Measurements from ENCODE around the gene KAT6B. TPM values are rescaled to one million over a fixed set of nuclear protein-coding genes. Genes with fewer than 3 reads are reported as not detected.

Gene KAT6B
- total and polyA plus RNA-seq, 10 of the 15 experiments (the other 5 are each of a cell fraction or from before 2014, with no cell fraction given), result 2.7 to 22.6 (median 15.7) TPM

DNA sequence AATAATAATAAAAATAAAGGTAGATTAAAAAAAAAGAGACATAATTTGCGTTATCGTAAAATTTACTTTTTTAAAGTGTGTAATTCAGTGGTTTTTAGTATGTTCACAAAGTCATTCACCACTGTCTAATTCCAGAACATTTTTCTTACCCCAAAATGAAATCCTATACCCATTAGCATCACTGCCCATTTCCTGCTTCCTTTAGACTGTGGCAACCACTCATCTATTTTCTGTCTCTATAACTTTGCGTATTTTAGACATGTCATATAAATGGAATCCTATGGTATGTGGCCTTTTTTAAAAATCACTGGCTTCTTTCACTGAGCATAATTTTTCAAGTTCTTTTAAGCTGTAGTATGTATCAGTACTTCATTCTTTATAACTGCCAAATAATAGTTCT is 53.6 kb downstream of the KAT6B start:
- in situ Hi-C loops (cut with MboI) (no loop called here), intact Hi-C loops (cut with micrococcal nuclease; ENCODE audit: unreplicated experiment) (no loop called here)
- H3K4me2 ChIP-seq (ENCODE audit: control insufficient read depth, insufficient read depth), result no peak overlapping the region
- H3K79me2 ChIP-seq (ENCODE audit: control insufficient read depth, insufficient read depth, low read length), result peaks cover 3% of the 10 kb centered on the region
- SMC1A ChIA-PET (ENCODE audit: uncharacterized antibody, unreplicated experiment), result interaction anchor here (0.7 to 3.4 kb wide), 4 partner anchors 8 to 16 kb away, joined by 3 to 13 read pairs (median 6); no protein-coding TSS in a partner anchor
- H3K27me3 ChIP-seq (replicated peaks in 1 of 2; ENCODE audit: control insufficient read depth in 2 of 2, insufficient read depth in 2 of 2, low read length in 1 of 2), result no peaks in the 10 kb centered on the region
- FAIRE-seq (no peak), ATAC-seq (no peak), DNase-seq (ENCODE audit: low read depth, low spot score) (no peak)
- POLR2A ChIA-PET, result interaction anchor here (0.6 to 2.0 kb wide), 3 partner anchors 13 to 1027 kb away, joined by 5 to 7 read pairs (median 6); no protein-coding TSS in a partner anchor
- TF ChIP-seq SREBF2 (IDR thresholded peaks at IDR 0.05; ENCODE audit: low read length), result no peak
- H3K9me3 ChIP-seq (replicated peaks; ENCODE audit: control insufficient read depth, insufficient read depth, low read length), result no peaks in the 10 kb centered on the region
- no TSS peak for BruUV-seq (replicated peaks)
- WGBS (ENCODE audit: insufficient coverage, insufficient replicate concordance, low lambda C conversion rate, missing lambda C conversion rate), result 99% methylated on average over 3 of the region's 3 CpGs
- CTCF ChIA-PET, result interaction anchor here (1.1 to 1.3 kb wide), 2 partner anchors 20 to 29 kb away, joined by 3 to 4 read pairs; no protein-coding TSS in a partner anchor
- no peak overlapping the region for H3K9ac ChIP-seq (ENCODE audit: control insufficient read depth, insufficient read depth, low read length)
- H3K4me1 ChIP-seq (ENCODE audit: control insufficient read depth, insufficient read depth, low read length), result no peaks in the 10 kb centered on the region
- RAD21 ChIA-PET (ENCODE audit: unreplicated experiment), result interaction anchor here (1.0 to 1.2 kb wide), 2 partner anchors 25 to 140 kb away, joined by 3 to 4 read pairs; no protein-coding TSS in a partner anchor
- H3K27ac ChIP-seq (ENCODE audit: control insufficient read depth, insufficient read depth), result no peak overlapping the region
- 0 out of 2 replicates have a peak, but pooled peaks cover 2% of the 10 kb centered on the region for H4K20me1 ChIP-seq (ENCODE audit: control insufficient read depth, insufficient read depth)
- H3K36me3 ChIP-seq (ENCODE audit: control insufficient read depth in 2 of 2, insufficient read depth in 2 of 2, low read length in 1 of 2), result no peaks in the 10 kb centered on the region; a peak in 2 of 4 replicates
- no peak overlapping the region for H2AFZ ChIP-seq (ENCODE audit: control insufficient read depth, low read depth, low read length)
- H3K4me3 ChIP-seq, result no peak overlapping the region

GRCh38 chr10:74881253-74881884 is 55.0 kb downstream of the KAT6B start:
- no peak for FAIRE-seq
- intact Hi-C loops (cut with micrococcal nuclease; ENCODE audit: unreplicated experiment), result no loop called here
- no TSS peak for BruUV-seq (replicated peaks)
- TF ChIP-seq TBL1XR1 (IDR thresholded peaks at IDR 0.05; ENCODE audit: low read depth, low read length) (no peak), ZNF274 (IDR thresholded peaks at IDR 0.05; ENCODE audit: insufficient read depth, insufficient read length) (no peak), BACH1 (IDR thresholded peaks at IDR 0.05; ENCODE audit: borderline replicate concordance) (no peak), CREB1 (IDR thresholded peaks at IDR 0.05; ENCODE audit: low read depth) (no peak), STAT3 (IDR thresholded peaks at IDR 0.05; ENCODE audit: low read depth, low read length) (no peak), NFYB (IDR thresholded peaks at IDR 0.05; ENCODE audit: insufficient read depth, low read depth, low read length) (no peak), TARDBP (IDR thresholded peaks at IDR 0.05; ENCODE audit: borderline replicate concordance) (no peak), CBX5 (IDR thresholded peaks at IDR 0.05; ENCODE audit: low read depth) (no peak), MEF2A (IDR thresholded peaks at IDR 0.05; ENCODE audit: insufficient read depth, low read depth, low read length) (no peak), NBN (IDR thresholded peaks at IDR 0.05) (no peak), ZNF384 (IDR thresholded peaks at IDR 0.05; ENCODE audit: borderline replicate concordance, low read depth, low read length) (no peak), EP300 (IDR thresholded peaks at IDR 0.05; ENCODE audit: borderline replicate concordance in 1 of 2, control insufficient read depth in 1 of 2, low read depth in 2 of 2, low read length in 2 of 2) (no peak), IRF4 (IDR thresholded peaks at IDR 0.05; ENCODE audit: low read depth, low read length) (no peak), KDM1A (IDR thresholded peaks at IDR 0.05; ENCODE audit: borderline replicate concordance) (no peak), EED (IDR thresholded peaks at IDR 0.05; ENCODE audit: low read depth) (no peak), FOXM1 (IDR thresholded peaks at IDR 0.05; ENCODE audit: low read depth, low read length) (no peak), NKRF (conservative IDR thresholded peaks at IDR 0.05) (no peak)

More at GRCh38 chr10:74881253-74881884, 55.0 kb downstream of the KAT6B start:
- SMC1A ChIA-PET (ENCODE audit: uncharacterized antibody, unreplicated experiment), result no interaction called here
- RAD21 ChIA-PET (ENCODE audit: unreplicated experiment), result no interaction called here
- no peaks in the 10 kb centered on the region for H3K27me3 ChIP-seq (replicated peaks in 1 of 2; ENCODE audit: control insufficient read depth in 2 of 2, insufficient read depth in 2 of 2, low read length in 1 of 2)
- no peak overlapping the region for H3K4me3 ChIP-seq
- no peak overlapping the region for H2AFZ ChIP-seq (ENCODE audit: control insufficient read depth, low read depth, low read length)
- in situ Hi-C loops (cut with MboI), result no loop called here
- CTCF ChIA-PET, result no interaction called here
- POLR2A ChIA-PET, result no interaction called here
- ATAC-seq (no peak), DNase-seq (ENCODE audit: low read depth, low spot score) (no peak)
- peaks cover 2% of the 10 kb centered on the region; the same call in 1 of the 2 replicates for H4K20me1 ChIP-seq (ENCODE audit: control insufficient read depth, insufficient read depth)
- H3K36me3 ChIP-seq (ENCODE audit: control insufficient read depth in 2 of 2, insufficient read depth in 2 of 2, low read length in 1 of 2), result no peaks in the 10 kb centered on the region; a peak in 3 of 4 replicates
- peaks cover 3% of the 10 kb centered on the region for H3K79me2 ChIP-seq (ENCODE audit: control insufficient read depth, insufficient read depth, low read length)
- H3K9ac ChIP-seq (ENCODE audit: control insufficient read depth, insufficient read depth, low read length), result no peak overlapping the region
- H3K4me2 ChIP-seq (ENCODE audit: control insufficient read depth, insufficient read depth), result no peak overlapping the region
- 98% methylated on average over 7 of the region's 7 CpGs for WGBS (ENCODE audit: insufficient coverage, insufficient replicate concordance, low lambda C conversion rate, missing lambda C conversion rate)
- no peak overlapping the region for H3K27ac ChIP-seq (ENCODE audit: control insufficient read depth, insufficient read depth)
- H3K4me1 ChIP-seq (ENCODE audit: control insufficient read depth, insufficient read depth, low read length), result no peaks in the 10 kb centered on the region
- H3K9me3 ChIP-seq (replicated peaks; ENCODE audit: control insufficient read depth, insufficient read depth, low read length), result no peaks in the 10 kb centered on the region
